ENCODE measurements around the gene DMD.

DMD gene

GRCh38 chrX:31371956-31372355 lies 1839.4 kb downstream of the DMD start:
- no peak for TF ChIP-seq CTCF (IDR thresholded peaks at IDR 0.05)
- no peak overlapping the region for H3K27ac ChIP-seq
- no peak overlapping the region for H3K4me3 ChIP-seq
- no peak for DNase-seq (ENCODE audit: low spot score)

GRCh38 chrX:31367816-31368215 lies 1843.5 kb downstream of the DMD start:
- TF ChIP-seq CTCF (IDR thresholded peaks at IDR 0.05) = no peak
- H3K27ac ChIP-seq = no peak overlapping the region
- DNase-seq (ENCODE audit: low spot score) = no peak
- no peak overlapping the region for H3K4me3 ChIP-seq

- H3K27ac ChIP-seq = no peak overlapping the region
Observed at GRCh38 chrX:31366041-31366440, 1845.3 kb downstream of the DMD start.

GRCh38 chrX:31356275-31357212 lies 1854.8 kb downstream of the DMD start:
- no peak overlapping the region for H3K4me3 ChIP-seq
- H3K27ac ChIP-seq = no peak overlapping the region
- no peak for DNase-seq (ENCODE audit: low spot score)
- no peak for TF ChIP-seq CTCF (IDR thresholded peaks at IDR 0.05)

More at GRCh38 chrX:31366041-31366440, 1845.3 kb downstream of the DMD start:
- DNase-seq (ENCODE audit: low spot score) = no peak
- H3K4me3 ChIP-seq = no peak overlapping the region
- TF ChIP-seq CTCF (IDR thresholded peaks at IDR 0.05) = no peak

GRCh38 chrX:31355206-31355955 lies 1856.0 kb downstream of the DMD start:
- DNase-seq (ENCODE audit: low spot score) = no peak
- no peak for TF ChIP-seq CTCF (IDR thresholded peaks at IDR 0.05)
- no peak overlapping the region for H3K27ac ChIP-seq

GRCh38 chrX:31353095-31353494 lies 1858.3 kb downstream of the DMD start:
- no peak overlapping the region for H3K4me3 ChIP-seq
- no peak overlapping the region for H3K27ac ChIP-seq
- DNase-seq (ENCODE audit: low spot score) = no peak
- TF ChIP-seq CTCF (IDR thresholded peaks at IDR 0.05) = no peak

More at GRCh38 chrX:31355206-31355955, 1856.0 kb downstream of the DMD start:
- no peak overlapping the region for H3K4me3 ChIP-seq
